ENCODE results near the gene GABRB1. TPM values are rescaled to one million over a fixed set of nuclear protein-coding genes. Genes with fewer than 3 reads are reported as not detected.
A peak's percentile ranks its signal among the peaks of the same experiment; 100 is the strongest.

Gene GABRB1
- total RNA-seq, 4 donors from 2014 or later = not detected

GRCh38 chr4:47120783-47121182, 89.4 kb downstream of the GABRB1 start:
- Histone ChIP-seq H3K9me3 (no peaks in the 10 kb centered on the region), H3K27ac (no peak overlapping the region), H3K4me1 (no peaks in the 10 kb centered on the region), H3K4me3 (no peak overlapping the region), H3K27me3 (no peaks in the 10 kb centered on the region), H3K36me3 (no peaks in the 10 kb centered on the region)
- no peak for TF ChIP-seq POLR2AphosphoS5 (IDR thresholded peaks at IDR 0.05)
- no peak for TF ChIP-seq CTCF (IDR thresholded peaks at IDR 0.05)
- no peak for TF ChIP-seq POLR2A (IDR thresholded peaks at IDR 0.05)
- TF ChIP-seq EP300 (IDR thresholded peaks at IDR 0.05) = no peak
- ATAC-seq = no peak
- WGBS, 2 donors (ENCODE audit: low coverage in 1 of 2) = no CpG with 5 or more reads among the region's 1 CpG

- Histone ChIP-seq H3K4me3 (no peak overlapping the region), H3K4me1 (no peaks in the 10 kb centered on the region), H3K27ac (no peak overlapping the region), H3K36me3 (no peaks in the 10 kb centered on the region), H3K27me3 (no peaks in the 10 kb centered on the region), H3K9me3 (no peaks in the 10 kb centered on the region)
- peak; percentile 42 to 76 (median 52) for TF ChIP-seq CTCF (IDR thresholded peaks at IDR 0.05)
- no peak for TF ChIP-seq POLR2A (IDR thresholded peaks at IDR 0.05)
- peak; percentile 36 for ATAC-seq
- WGBS, 2 donors (ENCODE audit: low coverage in 1 of 2) = 12 to 22% methylated on average over 4 of the region's 4 CpGs
Measured at GRCh38 chr4:47122592-47123291, 91.4 kb downstream of the GABRB1 start.

- Histone ChIP-seq H3K27me3 (no peaks in the 10 kb centered on the region), H3K9me3 (no peaks in the 10 kb centered on the region), H3K4me1 (no peaks in the 10 kb centered on the region), H3K27ac (no peak overlapping the region), H3K4me3 (no peak overlapping the region), H3K36me3 (no peaks in the 10 kb centered on the region)
- no peak for ATAC-seq
- WGBS, 2 donors (ENCODE audit: low coverage in 1 of 2) = 95 to 100% methylated on average over 1 of the region's 1 CpG
- TF ChIP-seq POLR2A (IDR thresholded peaks at IDR 0.05) (no peak), POLR2AphosphoS5 (IDR thresholded peaks at IDR 0.05) (no peak), CTCF (IDR thresholded peaks at IDR 0.05) (no peak), EP300 (IDR thresholded peaks at IDR 0.05) (no peak)
Measured at GRCh38 chr4:47128991-47129390, 97.6 kb downstream of the GABRB1 start.

- Histone ChIP-seq H3K4me1 (no peaks in the 10 kb centered on the region), H3K27ac (no peak overlapping the region), H3K27me3 (no peaks in the 10 kb centered on the region), H3K4me3 (no peak overlapping the region), H3K36me3 (no peaks in the 10 kb centered on the region), H3K9me3 (no peaks in the 10 kb centered on the region)
- WGBS, 2 donors (ENCODE audit: low coverage in 1 of 2) = 78 to 82% methylated on average over 4 of the region's 4 CpGs
- no peak for ATAC-seq
- no peak for TF ChIP-seq EP300 (IDR thresholded peaks at IDR 0.05)
- no peak for TF ChIP-seq POLR2AphosphoS5 (IDR thresholded peaks at IDR 0.05)
Measured at GRCh38 chr4:47135210-47135609, 103.8 kb downstream of the GABRB1 start.

GRCh38 chr4:47143261-47143660, 111.9 kb downstream of the GABRB1 start:
- no peaks in the 10 kb centered on the region for H3K4me1 ChIP-seq
- no peak overlapping the region for H3K27ac ChIP-seq
- no peaks in the 10 kb centered on the region for H3K36me3 ChIP-seq
- no peaks in the 10 kb centered on the region for H3K9me3 ChIP-seq
- no peak overlapping the region for H3K4me3 ChIP-seq
- 51 to 57% methylated on average over 3 of the region's 3 CpGs for WGBS, 2 donors (ENCODE audit: low coverage in 1 of 2)
- no peak for TF ChIP-seq CTCF (IDR thresholded peaks at IDR 0.05)
- TF ChIP-seq POLR2A (IDR thresholded peaks at IDR 0.05) = no peak
- TF ChIP-seq EP300 (IDR thresholded peaks at IDR 0.05) = no peak
- TF ChIP-seq POLR2AphosphoS5 (IDR thresholded peaks at IDR 0.05) = no peak
- H3K27me3 ChIP-seq = no peaks in the 10 kb centered on the region
- ATAC-seq = no peak
